OCI-LY1 (cell line): ENCODE results near the gene KIF25.

Source experiments
- CTCF ChIP-seq: fragments of 200-600 bp; sonication (generic), shearing (Covaris generic); IDR thresholded peaks from 2 replicates; pipeline ENCODE4 v1.5.1; 2017; ENCODE audit warnings: mild to moderate bottlenecking, antibody characterized with exemption, low read length, moderate library complexity, mixed read lengths
- EZH2 ChIP-seq: fragments of 200-600 bp; sonication (generic), shearing (Covaris generic); IDR thresholded peaks from 2 replicates; pipeline ENCODE4 v1.8.0; 2017; ENCODE audit warnings: borderline replicate concordance, mixed run types, mild to moderate bottlenecking, antibody characterized with exemption, low read length, moderate library complexity, mixed read lengths

GRCh38 chr6:168002804-168003203 lies 5.3 kb downstream of the KIF25 start:
- TF ChIP-seq CTCF (no peak), EZH2 (no peak)
